Naive B cell (primary cell): ENCODE measurements around the gene RPTOR. TPM values are rescaled to one million over a fixed set of nuclear protein-coding genes. Genes with fewer than 3 reads are reported as not detected.
A peak's percentile ranks its signal among the peaks of the same experiment; 100 is the strongest.

ENCODE experiments used
- ATAC-seq, 2 donors: fragments of 150-1000 bp; cut with Tn5 transposase; 2 replicates each; pipeline ENCODE4 v1.10.0; 2021; ENCODE audit warnings: low read depth in 2 of 2, mild to moderate bottlenecking in 2 of 2, moderate library complexity in 2 of 2
- DNase-seq: peaks from one replicate; pipeline ENCODE4 v3.0.0; 2022
- H3K27ac Mint-ChIP-seq, 6 donors: one replicate each; pipeline ENCODE4 v1.8.0; 2020 to 2022; ENCODE audit warnings: mild to moderate bottlenecking in 6 of 6, mixed read lengths in 6 of 6, moderate library complexity in 5 of 6, inconsistent platforms in 2 of 6
- H3K27me3 Mint-ChIP-seq, 3 donors: one replicate each; pipeline ENCODE4 v1.8.0; 2021 to 2022; ENCODE audit warnings: mixed read lengths in 3 of 3, mild to moderate bottlenecking in 1 of 3
- H3K36me3 Mint-ChIP-seq, 2 donors: one replicate each; pipeline ENCODE4 v1.8.0; 2020 to 2022; ENCODE audit warnings: mixed read lengths in 2 of 2, inconsistent platforms in 1 of 2, mild to moderate bottlenecking in 1 of 2
- H3K4me1 Mint-ChIP-seq, 3 donors: one replicate each; pipeline ENCODE4 v1.8.0; 2020 to 2022; ENCODE audit warnings: mixed read lengths in 3 of 3, inconsistent platforms in 1 of 3, mild to moderate bottlenecking in 1 of 3, moderate library complexity in 1 of 3
- H3K4me3 Mint-ChIP-seq, 8 donors: one replicate each; pipeline ENCODE4 v1.8.0; 2020 to 2022; ENCODE audit warnings: mild to moderate bottlenecking in 8 of 8, mixed read lengths in 8 of 8, moderate library complexity in 8 of 8, inconsistent platforms in 2 of 8
- H3K9me3 Mint-ChIP-seq, 7 donors: one replicate each; pipeline ENCODE4 v1.8.0; 2020 to 2022; ENCODE audit warnings: mixed read lengths in 7 of 7, mild to moderate bottlenecking in 5 of 7, inconsistent platforms in 2 of 7, moderate library complexity in 1 of 7
- polyA plus RNA-seq, 6 donors: library from polyadenylated mRNA; unstranded; fragments of 300-500 nt; fragmentation: Illumina TruSeq; gene quantifications; one replicate each; pipeline ENCODE4 v1.2.3, GENCODE V29; 2021; ENCODE audit warnings: low read depth in 6 of 6

The RPTOR gene
- polyA plus RNA-seq, 6 donors from 2014 or later = 5.5 to 13.9 (median 9.0) TPM

DNA sequence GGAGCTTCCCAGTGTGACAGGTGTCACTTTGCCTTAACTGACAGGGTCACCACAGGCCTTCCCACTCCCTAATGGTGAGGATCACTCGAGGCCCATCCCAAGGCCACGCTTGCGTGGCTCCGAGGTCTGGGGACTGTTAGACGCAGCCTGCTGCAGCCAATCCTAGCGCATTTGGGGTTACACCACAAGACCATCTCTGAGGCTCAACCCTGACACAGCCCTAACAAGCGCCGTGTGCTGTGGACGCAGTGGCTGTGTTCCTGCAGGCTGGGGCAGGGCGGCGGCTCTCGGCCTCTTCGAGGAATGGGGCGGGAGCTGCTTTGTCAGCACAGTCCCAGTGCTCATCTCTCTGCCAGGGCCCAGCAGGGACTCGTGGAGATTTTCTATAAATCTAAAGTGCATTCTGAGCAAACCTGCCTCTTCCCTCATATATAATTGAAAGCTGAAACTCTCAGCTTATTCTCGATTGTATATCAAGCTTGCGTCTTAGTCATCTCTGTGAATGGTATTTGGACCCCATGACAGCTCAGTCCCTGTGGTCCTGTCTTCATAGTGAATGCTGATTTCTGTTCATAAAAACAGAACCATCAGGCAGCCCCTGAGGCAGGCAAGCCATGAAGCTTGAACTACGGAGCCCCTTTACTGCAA lies 381.2 kb downstream of the RPTOR start:
- H3K36me3 Mint-ChIP-seq = peaks cover 19 to 28% of the 10 kb centered on the region in 2 donors
- peak overlapping the region in 5 of 6 donors; percentile 15 to 88 (median 64) for H3K27ac Mint-ChIP-seq
- peak overlapping the region in 4 of 8 donors; percentile 54 to 60 (median 56) for H3K4me3 Mint-ChIP-seq
- ATAC-seq = peak in 1 of 2 donors; percentile 17
- no peaks in the 10 kb centered on the region for H3K9me3 Mint-ChIP-seq
- H3K27me3 Mint-ChIP-seq = no peaks in the 10 kb centered on the region
- peaks cover 11 to 50% (median 13%) of the 10 kb centered on the region in 3 donors for H3K4me1 Mint-ChIP-seq
- DNase-seq = no peak

DNA sequence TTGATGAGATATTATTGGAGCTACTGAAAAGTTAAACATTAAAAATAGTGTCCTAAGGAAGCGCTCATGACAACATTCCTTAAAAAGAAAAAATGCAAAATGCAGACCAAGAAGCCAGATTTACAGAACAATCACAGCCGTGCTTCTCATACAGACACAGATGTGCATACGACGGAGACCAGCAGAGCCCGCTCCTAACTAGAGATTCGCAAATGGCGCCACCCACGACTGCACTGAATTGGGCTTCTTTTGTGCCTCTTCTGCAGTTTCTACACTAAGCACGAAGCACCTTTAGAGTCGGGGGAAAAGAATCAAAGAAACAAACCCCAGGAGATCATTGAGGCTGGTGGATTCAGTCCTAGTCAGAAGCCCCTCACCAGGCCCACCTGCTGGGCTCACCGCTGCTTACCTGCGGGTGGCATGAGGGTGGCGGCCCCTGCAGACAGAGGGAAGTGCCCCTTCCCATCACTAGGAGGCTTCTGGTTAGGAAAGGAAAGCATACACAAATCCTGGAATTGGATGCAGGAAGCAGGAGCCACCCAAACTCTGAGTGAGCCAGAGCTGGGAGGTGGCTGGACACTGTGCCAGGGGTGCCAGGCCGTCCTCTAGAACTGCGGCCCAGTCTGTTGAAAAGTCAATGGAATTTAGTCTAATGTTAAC lies 382.1 kb downstream of the RPTOR start:
- Mint-ChIP-seq H3K9me3 (no peaks in the 10 kb centered on the region), H3K36me3 (peaks cover 19 to 28% of the 10 kb centered on the region in 2 donors), H3K4me3 (peak overlapping the region in 1 of 8 donors; percentile 40), H3K27ac (peak overlapping the region in 4 of 6 donors; percentile 20 to 70 (median 42)), H3K27me3 (no peaks in the 10 kb centered on the region), H3K4me1 (peaks cover 11 to 54% (median 12%) of the 10 kb centered on the region in 3 donors)
- DNase-seq (no peak), ATAC-seq (no peak)

DNA sequence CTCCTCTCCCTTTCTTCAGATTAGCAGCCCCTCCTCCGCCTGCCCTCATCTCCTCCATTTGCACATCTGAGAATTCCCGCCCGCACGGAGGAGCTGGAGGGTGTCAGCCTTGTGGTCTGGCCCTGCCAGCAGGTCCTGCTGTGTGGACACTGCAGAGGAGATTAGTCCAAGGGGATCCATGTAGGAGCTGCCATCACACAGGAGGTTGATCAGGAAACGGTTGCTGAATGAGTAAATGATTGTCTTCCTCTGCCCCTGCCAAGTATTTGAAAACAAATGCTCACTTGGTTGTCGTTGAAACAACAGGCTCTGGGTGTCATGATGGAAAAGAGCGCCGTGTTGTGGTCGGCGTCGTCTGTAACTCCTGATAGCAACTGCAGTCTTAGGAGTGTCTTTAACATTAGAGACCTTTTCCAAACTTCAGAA lies 383.2 kb downstream of the RPTOR start:
- peaks cover 15 to 53% (median 16%) of the 10 kb centered on the region in 3 donors for H3K4me1 Mint-ChIP-seq
- no peaks in the 10 kb centered on the region for H3K27me3 Mint-ChIP-seq
- H3K4me3 Mint-ChIP-seq = peak overlapping the region in 1 of 8 donors; percentile 61
- no peaks in the 10 kb centered on the region for H3K9me3 Mint-ChIP-seq
- ATAC-seq (no peak), DNase-seq (no peak)
- H3K27ac Mint-ChIP-seq = peak overlapping the region in 5 of 6 donors; percentile 18 to 88 (median 70)
- H3K36me3 Mint-ChIP-seq = peaks cover 19 to 28% of the 10 kb centered on the region in 2 donors

- Mint-ChIP-seq H3K4me3 (peak overlapping the region in 2 of 8 donors; percentile 13 to 16), H3K27me3 (no peaks in the 10 kb centered on the region), H3K27ac (peak overlapping the region in 5 of 6 donors; percentile 70 to 93 (median 79)), H3K9me3 (no peaks in the 10 kb centered on the region), H3K4me1 (peaks cover 16 to 54% (median 24%) of the 10 kb centered on the region in 3 donors), H3K36me3 (peaks cover 19 to 28% of the 10 kb centered on the region in 2 donors)
- DNase-seq (no peak), ATAC-seq (peak; percentile 68 to 79)
Observed at GRCh38 chr17:80929449-80929848, 384.8 kb downstream of the RPTOR start.

GRCh38 chr17:80930335-80931279 lies 386.0 kb downstream of the RPTOR start:
- DNase-seq = no peak

DNA sequence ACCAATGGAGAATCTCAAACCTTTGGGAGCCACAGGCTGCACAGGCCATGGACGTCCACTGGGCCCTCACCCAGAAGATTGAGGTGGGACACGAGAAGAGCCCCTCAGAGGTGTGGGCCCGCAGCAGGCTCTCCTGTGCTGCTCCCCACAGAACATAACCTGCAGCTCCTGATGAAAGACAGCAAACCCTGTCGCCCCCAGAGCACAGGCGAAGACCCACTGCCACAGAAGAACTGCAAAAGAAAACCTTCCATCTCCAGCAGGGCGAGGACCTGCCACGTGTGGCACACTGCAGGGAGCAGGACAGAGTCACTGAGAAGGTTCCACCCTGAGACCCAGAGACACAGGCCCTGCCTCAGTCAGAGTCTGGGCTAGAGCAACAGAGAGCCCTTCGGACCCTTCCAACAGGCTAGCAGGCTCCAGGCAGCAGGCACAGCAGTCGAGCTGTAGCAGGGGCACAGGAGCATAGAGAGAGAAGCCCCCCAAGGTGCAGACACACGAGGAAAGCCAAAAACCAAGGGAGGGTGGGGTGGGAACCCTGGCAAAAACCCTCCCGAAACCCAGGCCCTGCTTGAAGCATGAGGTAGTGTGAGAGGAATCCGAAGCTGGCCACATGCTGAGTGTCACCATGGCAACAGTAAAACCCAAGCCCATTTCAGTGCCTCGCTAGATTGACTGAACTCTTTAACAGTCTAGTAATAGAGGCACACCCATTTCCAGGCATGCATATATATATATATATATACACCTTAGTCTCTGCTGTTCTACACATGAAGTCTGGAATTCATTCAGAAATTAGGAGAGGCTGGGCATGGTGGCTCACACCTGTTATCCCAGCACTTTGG lies 387.0 kb downstream of the RPTOR start:
- H3K4me3 Mint-ChIP-seq = no peak overlapping the region
- H3K36me3 Mint-ChIP-seq = peaks cover 19 to 26% of the 10 kb centered on the region in 2 donors
- H3K27me3 Mint-ChIP-seq = no peaks in the 10 kb centered on the region
- peaks cover 16 to 38% (median 28%) of the 10 kb centered on the region in 3 donors for H3K4me1 Mint-ChIP-seq
- no peak for ATAC-seq
- peak overlapping the region in 1 of 6 donors; percentile 56 for H3K27ac Mint-ChIP-seq
- H3K9me3 Mint-ChIP-seq = no peaks in the 10 kb centered on the region
- DNase-seq = no peak

More at GRCh38 chr17:80930335-80931279, 386.0 kb downstream of the RPTOR start:
- peaks cover 16 to 47% (median 28%) of the 10 kb centered on the region in 3 donors for H3K4me1 Mint-ChIP-seq
- H3K27ac Mint-ChIP-seq = peak overlapping the region in 5 of 6 donors; percentile 56 to 93 (median 65)
- no peak overlapping the region for H3K4me3 Mint-ChIP-seq
- ATAC-seq = no peak
- no peaks in the 10 kb centered on the region for H3K9me3 Mint-ChIP-seq
- peaks cover 19 to 28% of the 10 kb centered on the region in 2 donors for H3K36me3 Mint-ChIP-seq
- no peaks in the 10 kb centered on the region for H3K27me3 Mint-ChIP-seq

GRCh38 chr17:80935526-80935925 lies 390.9 kb downstream of the RPTOR start:
- H3K4me3 Mint-ChIP-seq = no peak overlapping the region
- ATAC-seq = no peak
- H3K9me3 Mint-ChIP-seq = no peaks in the 10 kb centered on the region
- H3K36me3 Mint-ChIP-seq = peaks cover 4 to 11% of the 10 kb centered on the region in 2 donors
- H3K27ac Mint-ChIP-seq = peak overlapping the region in 1 of 6 donors; percentile 59
- peaks cover 17 to 54% (median 49%) of the 10 kb centered on the region in 3 donors for H3K4me1 Mint-ChIP-seq
- DNase-seq = no peak
- no peaks in the 10 kb centered on the region for H3K27me3 Mint-ChIP-seq

- DNase-seq (no peak), ATAC-seq (no peak)
- H3K4me1 Mint-ChIP-seq = peaks cover 20 to 61% (median 54%) of the 10 kb centered on the region in 3 donors
- no peak overlapping the region for H3K27ac Mint-ChIP-seq
- H3K9me3 Mint-ChIP-seq = no peaks in the 10 kb centered on the region
- H3K36me3 Mint-ChIP-seq = peaks cover 4 to 10% of the 10 kb centered on the region in 2 donors
- H3K4me3 Mint-ChIP-seq = no peak overlapping the region
- no peaks in the 10 kb centered on the region for H3K27me3 Mint-ChIP-seq
Observed at GRCh38 chr17:80936218-80936617, 391.6 kb downstream of the RPTOR start.

DNA sequence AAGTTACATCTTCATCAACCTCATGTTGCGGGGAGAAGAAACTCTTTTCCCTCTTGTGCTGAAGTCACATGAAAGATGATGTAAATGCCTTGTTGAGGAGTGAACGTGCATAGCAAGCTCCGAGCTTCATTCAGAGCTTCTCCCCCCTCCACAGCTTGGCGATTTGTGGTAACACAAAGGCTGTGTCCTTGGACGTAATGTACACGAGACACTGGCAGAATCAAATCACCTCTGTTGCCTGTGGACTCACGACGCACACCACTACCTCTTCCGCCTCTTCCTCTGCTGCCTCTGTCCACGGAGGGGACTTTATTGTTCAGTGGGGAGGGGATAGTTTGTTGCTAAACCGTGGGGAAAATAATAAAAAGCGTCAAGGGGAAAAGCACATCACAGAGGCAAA lies 392.1 kb downstream of the RPTOR start:
- Mint-ChIP-seq H3K36me3 (peaks cover 4 to 10% of the 10 kb centered on the region in 2 donors), H3K4me1 (peaks cover 20 to 66% (median 56%) of the 10 kb centered on the region in 3 donors), H3K27ac (peak overlapping the region in 1 of 6 donors; percentile 56), H3K9me3 (no peaks in the 10 kb centered on the region), H3K4me3 (no peak overlapping the region), H3K27me3 (no peaks in the 10 kb centered on the region)
- DNase-seq (no peak), ATAC-seq (no peak)

DNA sequence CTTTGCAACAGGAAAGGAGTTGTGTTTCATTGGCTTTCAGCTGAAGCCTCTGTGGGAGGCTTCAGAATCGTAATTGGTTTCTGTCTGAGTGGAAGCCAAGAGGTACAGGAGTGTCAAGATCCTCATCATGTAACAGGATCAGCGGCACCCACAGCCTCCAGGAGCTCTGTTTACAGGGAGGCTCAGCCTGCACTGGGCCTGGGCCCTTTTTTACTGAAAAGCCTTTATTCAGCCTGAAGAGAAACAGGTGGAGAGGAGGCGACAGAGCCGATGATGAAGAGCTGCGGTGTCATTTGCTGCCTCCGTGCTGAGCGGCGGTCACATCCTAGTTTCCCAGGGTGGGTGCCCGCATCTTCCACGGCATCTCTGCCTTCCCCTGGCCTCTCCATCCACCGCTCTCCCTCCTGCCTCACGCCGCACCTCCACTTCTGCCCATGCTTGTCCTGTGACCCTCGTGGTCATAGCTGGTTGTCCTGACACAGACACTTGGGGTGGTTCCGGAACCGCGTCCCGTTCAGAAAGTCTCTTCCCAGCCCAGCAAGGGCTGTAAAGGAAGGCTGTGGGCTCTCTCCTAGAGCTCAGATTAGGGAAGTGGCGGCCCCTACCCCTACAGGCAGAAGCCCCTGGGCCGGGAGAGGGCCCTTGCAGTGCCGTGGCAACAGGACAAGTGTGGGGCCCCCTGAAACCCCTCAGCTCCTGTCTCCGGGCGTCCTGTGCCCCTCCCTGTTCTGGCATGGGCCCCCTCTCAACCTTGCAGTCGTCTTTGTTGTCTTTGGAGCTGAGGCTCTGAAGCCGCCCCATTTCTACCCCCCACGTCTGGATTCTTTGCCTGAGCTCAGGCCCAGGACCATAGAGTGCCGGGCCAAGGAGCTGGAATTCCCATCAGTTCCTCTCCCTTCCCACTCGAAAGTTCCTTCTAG lies 393.1 kb downstream of the RPTOR start:
- Mint-ChIP-seq H3K4me1 (peaks cover 20 to 70% (median 66%) of the 10 kb centered on the region in 3 donors), H3K27ac (peak overlapping the region; percentile 33 to 90 (median 68)), H3K27me3 (no peaks in the 10 kb centered on the region), H3K4me3 (peak overlapping the region in 1 of 8 donors; percentile 74), H3K9me3 (peaks cover 0 to 2% (median 0%) of the 10 kb centered on the region in 7 donors), H3K36me3 (peaks cover 7 to 10% of the 10 kb centered on the region in 2 donors)
- no peak for ATAC-seq
- no peak for DNase-seq

DNA sequence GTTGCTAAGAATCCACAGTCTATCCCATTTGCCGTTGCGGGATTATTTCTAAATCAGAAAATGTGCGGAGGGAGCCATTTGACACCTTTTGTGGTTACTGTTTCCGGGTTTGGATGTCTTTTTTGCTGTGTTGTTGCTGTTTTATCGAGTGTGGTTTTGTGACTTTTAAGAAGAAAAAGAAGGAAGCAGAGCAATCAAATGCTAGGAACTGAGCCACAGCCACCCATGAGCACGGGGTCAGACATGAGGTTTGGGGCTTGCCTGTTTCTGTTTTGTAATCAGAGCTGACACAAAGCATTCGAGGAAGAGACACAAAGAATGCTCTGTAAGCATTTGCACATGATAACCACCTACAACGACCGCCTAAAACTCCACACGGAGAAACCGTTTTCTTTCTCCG lies 393.9 kb downstream of the RPTOR start:
- Mint-ChIP-seq H3K4me3 (peak overlapping the region in 7 of 8 donors; percentile 7 to 76 (median 29)), H3K27ac (peak overlapping the region; percentile 33 to 84 (median 64)), H3K9me3 (peaks cover 0 to 2% (median 0%) of the 10 kb centered on the region in 7 donors), H3K36me3 (peaks cover 7 to 10% of the 10 kb centered on the region in 2 donors), H3K4me1 (peaks cover 20 to 71% (median 70%) of the 10 kb centered on the region in 3 donors), H3K27me3 (no peaks in the 10 kb centered on the region)
- DNase-seq (no peak), ATAC-seq (peak; percentile 39 to 58)
